GM23248 (cell line): ENCODE data around the gene ECI1. TPM values are rescaled to one million over a fixed set of nuclear protein-coding genes. Genes with fewer than 3 reads are reported as not detected.
"Not testable (repeated sequence)": the region's sequence is repeated elsewhere in the genome, so short reads cannot be mapped to it uniquely, and the experiment has no call there.

Experiments used
- DNase-seq: peaks from one replicate; pipeline ENCODE4 v3.0.0-alpha.2; 2015
- H2AFZ ChIP-seq: fragments of 200-600 bp; sonication (generic); 2 replicates; pipeline ENCODE4 v1.6.1; 2016; ENCODE audit warnings: antibody characterized with exemption
- H3F3A ChIP-seq: fragments of 200-600 bp; sonication (generic); 2 replicates; pipeline ENCODE4 v1.6.1; 2016; ENCODE audit warnings: mild to moderate bottlenecking, antibody characterized with exemption, mixed run types; ENCODE audit not compliant: insufficient read depth
- H3K27ac ChIP-seq: fragments of 200-600 bp; sonication (generic); 2 replicates; pipeline ENCODE4 v1.5.1; 2016; ENCODE audit warnings: mild to moderate bottlenecking
- H3K27me3 ChIP-seq: fragments of 200-600 bp; sonication (generic); replicated peaks from 2 replicates; pipeline ENCODE4 v1.6.1; 2016; ENCODE audit warnings: mild to moderate bottlenecking; ENCODE audit not compliant: insufficient read depth
- H3K36me3 ChIP-seq: fragments of 200-600 bp; sonication (generic); 2 replicates; pipeline ENCODE4 v1.6.1; 2016; ENCODE audit warnings: low read depth, mild to moderate bottlenecking
- H3K4me1 ChIP-seq: fragments of 200-600 bp; sonication (generic); 2 replicates; pipeline ENCODE4 v1.6.1; 2016; ENCODE audit warnings: mild to moderate bottlenecking; ENCODE audit not compliant: insufficient read depth
- H3K4me2 ChIP-seq: fragments of 200-600 bp; sonication (generic); one replicate; pipeline ENCODE4 v1.6.1; 2016; ENCODE audit warnings: mild to moderate bottlenecking; ENCODE audit not compliant: unreplicated experiment
- H3K4me3 ChIP-seq: fragments of 200-600 bp; sonication (generic); 2 replicates; pipeline ENCODE4 v1.5.1; 2016; ENCODE audit warnings: mild to moderate bottlenecking
- H3K79me2 ChIP-seq: fragments of 200-600 bp; sonication (generic); 2 replicates; pipeline ENCODE4 v1.6.1; 2016; ENCODE audit warnings: mild to moderate bottlenecking; ENCODE audit not compliant: insufficient read depth
- H3K9ac ChIP-seq: fragments of 200-600 bp; sonication (generic); 2 replicates; pipeline ENCODE4 v1.6.1; 2016; ENCODE audit warnings: mild to moderate bottlenecking
- H3K9me2 ChIP-seq: fragments of 200-600 bp; sonication (generic); 2 replicates; pipeline ENCODE4 v1.6.1; 2016; ENCODE audit warnings: mixed run types, mild to moderate bottlenecking, moderate library complexity; ENCODE audit not compliant: insufficient read depth
- H3K9me3 ChIP-seq: fragments of 200-600 bp; sonication (generic); one replicate; pipeline ENCODE4 v1.6.1; 2017; ENCODE audit warnings: low read depth
- H4K20me1 ChIP-seq: fragments of 200-600 bp; sonication (generic); 2 replicates; pipeline ENCODE4 v1.6.0; 2016; ENCODE audit not compliant: insufficient read depth
- EZH2 ChIP-seq: fragments of 200-600 bp; sonication (generic); IDR thresholded peaks from 2 replicates; pipeline ENCODE4 v1.6.1; 2018; ENCODE audit warnings: antibody characterized with exemption, mild to moderate bottlenecking; ENCODE audit not compliant: insufficient read depth, poor library complexity, severe bottlenecking
- EZH2phosphoT487 ChIP-seq: fragments of 200-600 bp; sonication (generic); IDR thresholded peaks from 2 replicates; pipeline ENCODE4 v1.6.1; 2018; ENCODE audit warnings: antibody characterized with exemption, moderate library complexity, mild to moderate bottlenecking, low read depth; ENCODE audit not compliant: insufficient read depth
- WGBS, 2 experiments: methylation state at CpG; one replicate each; pipeline ENCODE4 v1.1.6; 2015 to 2017; ENCODE audit warnings: low lambda C conversion rate in 2 of 2, low coverage in 1 of 2; ENCODE audit errors: missing lambda C conversion rate in 2 of 2; 5-methylcytosine and 5-hydroxymethylcytosine counted together
- in situ Hi-C: fragments of 300-500 bp; cut with MboI; formaldehyde crosslinking; loops from 2 replicates; pipeline ENCODE4 v1.15.0; 2020
- polyA plus RNA-seq: library from polyadenylated mRNA; unstranded; fragments of >200 nt; fragmentation: Nextera tagmentation; extraction: Ambion mirVana; gene quantifications from 2 replicates; pipeline ENCODE4 v1.2.1, GENCODE V29; 2016
- total RNA-seq: library from RNA; depleted of rRNA; stranded (reverse); fragments of >200 nt; shearing (Covaris generic); gene quantifications from 2 replicates; pipeline ENCODE4 v1.2.3, GENCODE V29; 2014

The ECI1 gene
- total and polyA plus RNA-seq, 2 experiments from 2014 or later = 92.0 to 106 TPM

DNA sequence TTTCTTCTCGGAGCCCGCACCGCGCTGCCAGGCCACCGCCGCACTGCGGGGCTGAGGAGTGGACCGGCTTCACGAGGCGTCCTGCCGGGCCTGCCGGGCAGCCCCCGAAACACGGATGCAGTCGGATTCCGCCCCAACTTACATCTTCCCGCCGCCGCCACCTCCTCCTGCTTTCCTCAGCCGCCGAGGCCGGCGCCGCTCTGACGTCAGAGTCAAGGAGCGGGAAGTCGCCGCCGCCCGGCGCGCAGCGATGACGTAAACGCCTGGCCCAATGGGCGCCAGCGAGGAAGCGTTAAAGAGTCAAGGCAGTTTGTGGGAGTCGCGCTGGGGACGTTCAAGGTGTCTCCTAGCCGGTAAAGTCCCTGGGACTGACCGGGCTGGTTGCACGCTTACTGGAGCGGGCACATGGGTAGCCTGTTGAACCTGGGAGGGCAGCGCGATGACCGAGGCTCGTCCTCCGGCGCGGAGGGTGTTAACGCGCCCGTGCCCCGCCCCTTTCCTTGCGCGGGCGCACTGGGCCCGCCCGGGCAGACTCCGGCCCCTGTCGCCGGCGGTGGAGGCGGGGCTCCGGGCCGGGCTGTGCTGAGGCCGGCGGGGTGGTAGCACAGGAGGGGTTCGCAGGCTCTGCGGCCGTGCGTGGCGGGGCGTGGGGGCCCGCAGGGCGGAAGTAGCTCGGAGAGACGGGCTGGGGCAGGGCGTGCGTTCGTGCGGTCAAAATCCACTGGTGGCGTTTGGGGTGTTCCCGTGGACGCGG, 16.7 kb upstream of the ECI1 start, which contains the start of gene RNPS1:
Gene RNPS1 (minus strand): TSS at position 214 of the 754 bp plus-strand sequence. CDS start 3,483 bp downstream, outside the sequence.
- peak within 1 kb of the TSS; percentile 82 for H2AFZ ChIP-seq
- H3K27ac ChIP-seq = peak within 1 kb of the TSS; percentile 90
- H3F3A ChIP-seq = peaks cover 7% of the 10 kb centered on the region; the same call in 1 of the 2 replicates
- WGBS, 2 experiments = 1% methylated on average over 67 to 77 of the region's 88 CpGs
- peak within 1 kb of the TSS; percentile 99 for H3K4me2 ChIP-seq
- no peaks in the 10 kb centered on the region for H3K9me3 ChIP-seq
- H3K4me3 ChIP-seq = peak within 1 kb of the TSS; percentile 79
- H3K4me1 ChIP-seq = peaks cover 17% of the 10 kb centered on the region
- no peaks in the 10 kb centered on the region for H3K9me2 ChIP-seq
- H3K36me3 ChIP-seq = peaks cover 8% of the 10 kb centered on the region; the same call in 1 of the 2 replicates
- H3K27me3 ChIP-seq = no peaks in the 10 kb centered on the region
- peak within 1 kb of the TSS; percentile 91 for H3K9ac ChIP-seq
- H4K20me1 ChIP-seq = peaks cover 21% of the 10 kb centered on the region; the same call in 1 of the 2 replicates
- TF ChIP-seq EZH2 = no peak
- no peak for TF ChIP-seq EZH2phosphoT487
- in situ Hi-C loops = no loop called here
- H3K79me2 ChIP-seq = peaks cover 78% of the 10 kb centered on the region
- peak; percentile 97 for DNase-seq

DNA sequence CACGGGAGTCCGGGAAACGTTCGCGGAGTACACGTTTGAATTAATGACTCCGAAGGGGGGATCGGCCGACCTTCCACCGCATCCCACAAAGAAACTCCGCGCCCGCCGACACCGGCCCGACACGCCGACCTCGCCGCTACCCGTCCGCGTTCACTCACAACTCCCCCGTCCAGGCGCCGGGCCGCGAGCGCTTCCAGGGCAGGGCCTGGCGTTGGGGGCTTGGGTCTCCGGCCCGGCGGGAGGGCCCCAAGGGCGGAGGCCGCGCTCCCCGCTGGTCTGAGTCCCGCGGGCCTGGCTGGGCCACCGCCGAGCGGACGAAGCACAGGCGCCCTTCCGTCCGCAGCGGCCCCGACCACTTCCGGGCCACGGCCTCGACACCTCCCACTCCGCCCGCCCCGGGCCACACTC, 16.1 kb upstream of the ECI1 start:
- H3K9ac ChIP-seq = peak overlapping the region; percentile 91
- H3K9me2 ChIP-seq, DNase-seq, H3K27me3 ChIP-seq, in situ Hi-C loops, H3K9me3 ChIP-seq, H3F3A ChIP-seq: not testable (repeated sequence)
- H3K79me2 ChIP-seq = peaks cover 84% of the 10 kb centered on the region
- H2AFZ ChIP-seq = peak overlapping the region; percentile 82
- 0% methylated on average over 35 to 54 of the region's 54 CpGs for WGBS, 2 experiments
- peaks cover 14% of the 10 kb centered on the region; the same call in 1 of the 2 replicates for H3K36me3 ChIP-seq
- peak overlapping the region; percentile 90 for H3K27ac ChIP-seq
- peaks cover 17% of the 10 kb centered on the region for H3K4me1 ChIP-seq
- peak overlapping the region; percentile 79 for H3K4me3 ChIP-seq
- peak overlapping the region; percentile 99 for H3K4me2 ChIP-seq
- peaks cover 21% of the 10 kb centered on the region; the same call in 1 of the 2 replicates for H4K20me1 ChIP-seq

DNA sequence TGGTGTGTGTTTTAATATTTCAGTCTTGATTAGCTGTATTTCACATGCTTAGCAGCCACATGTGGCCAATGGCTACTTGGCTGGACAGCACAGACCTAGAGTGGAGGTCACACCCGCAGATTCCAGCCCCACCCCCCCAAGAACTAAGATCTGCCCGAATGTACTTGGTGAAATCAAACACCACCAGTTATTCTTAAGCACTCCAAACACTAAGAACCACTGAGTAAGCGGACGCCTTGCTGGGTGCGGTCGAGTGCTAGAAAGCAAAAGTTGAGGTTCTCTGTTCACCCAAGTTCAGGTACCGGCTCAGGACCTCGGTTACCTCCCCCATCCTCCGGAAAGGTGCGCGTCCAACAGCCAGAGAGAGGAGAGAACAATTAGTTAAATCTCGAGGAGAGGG, 15.5 kb upstream of the ECI1 start:
- H4K20me1 ChIP-seq = peaks cover 21% of the 10 kb centered on the region; the same call in 1 of the 2 replicates
- in situ Hi-C loops, H3K27me3 ChIP-seq: not testable (repeated sequence)

DNA sequence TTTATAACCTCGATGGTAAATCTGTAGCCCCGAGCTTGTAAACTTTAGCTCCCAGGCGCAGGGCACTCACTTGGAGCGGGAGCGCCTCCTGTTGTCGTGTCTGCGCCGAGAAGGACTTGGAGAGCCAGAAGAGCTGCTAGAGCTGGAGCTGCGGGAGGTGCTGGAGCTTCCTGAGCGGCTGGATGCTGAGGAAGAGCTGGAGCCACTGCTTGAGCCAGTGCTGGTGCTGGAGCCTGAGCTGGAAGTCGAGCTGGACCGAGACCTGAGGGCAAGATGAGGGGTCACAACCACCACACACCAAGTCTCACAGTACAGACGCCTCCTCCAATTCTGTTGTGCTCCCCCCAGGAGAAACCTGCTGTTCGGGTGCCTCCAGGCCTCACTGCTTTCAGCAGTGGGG, 11.6 kb upstream of the ECI1 start:
- Histone ChIP-seq H3F3A (peaks cover 27% of the 10 kb centered on the region; the same call in 1 of the 2 replicates), H4K20me1 (peaks cover 18% of the 10 kb centered on the region; the same call in 1 of the 2 replicates), H3K79me2 (peaks cover 98% of the 10 kb centered on the region), H3K4me1 (peaks cover 11% of the 10 kb centered on the region; the same call in 1 of the 2 replicates), H3K36me3 (peaks cover 57% of the 10 kb centered on the region)
- H3K27me3 ChIP-seq, H3K9me2 ChIP-seq, DNase-seq, H3K4me3 ChIP-seq, in situ Hi-C loops, H2AFZ ChIP-seq, H3K9me3 ChIP-seq, H3K4me2 ChIP-seq, H3K27ac ChIP-seq, H3K9ac ChIP-seq: not testable (repeated sequence)
- WGBS, 2 experiments = 87% methylated on average over 14 of the region's 14 CpGs

More for the DNA sequence above, 15.5 kb upstream of the ECI1 start:
- WGBS, 2 experiments = 2 to 6% methylated on average over 11 to 12 of the region's 12 CpGs
- Histone ChIP-seq H3K4me2 (peak overlapping the region; percentile 99), H3K36me3 (peaks cover 20% of the 10 kb centered on the region), H3K4me1 (peaks cover 17% of the 10 kb centered on the region), H3K27ac (peak overlapping the region; percentile 90), H3K79me2 (peaks cover 89% of the 10 kb centered on the region), H3K9ac (peak overlapping the region; percentile 91), H3K4me3 (peak overlapping the region; percentile 79)
- not testable (repeated sequence) for H3K9me3 ChIP-seq, H2AFZ ChIP-seq, H3F3A ChIP-seq, H3K9me2 ChIP-seq
- peak; percentile 52 for DNase-seq
